ENCODE data around the gene ATP2B2. TPM values are rescaled to one million over a fixed set of nuclear protein-coding genes. Genes with fewer than 3 reads are reported as not detected.

ATP2B2 gene
- total RNA-seq, 1 donor = not detected

- Histone ChIP-seq H3K9me3 (ENCODE audit: low read depth, low read length) (no peaks in the 10 kb centered on the region), H3K4me1 (ENCODE audit: insufficient read depth, low read length) (peaks cover 5% of the 10 kb centered on the region), H3K4me3 (ENCODE audit: low read length) (no peak overlapping the region), H3K27me3 (ENCODE audit: insufficient read depth, low read length) (no peaks in the 10 kb centered on the region)
These were observed 69.5 kb downstream of the ATP2B2 start for GRCh38 chr3:10435850-10436249.

GRCh38 chr3:10434938-10435336, 70.4 kb downstream of the ATP2B2 start:
- Histone ChIP-seq H3K9me3 (ENCODE audit: low read depth, low read length) (no peaks in the 10 kb centered on the region), H3K4me1 (ENCODE audit: insufficient read depth, low read length) (peaks cover 5% of the 10 kb centered on the region), H3K27me3 (ENCODE audit: insufficient read depth, low read length) (no peaks in the 10 kb centered on the region), H3K4me3 (ENCODE audit: low read length) (no peak overlapping the region)

GRCh38 chr3:10434144-10434937, 71.0 kb downstream of the ATP2B2 start:
- H3K4me3 ChIP-seq (ENCODE audit: low read length) = no peak overlapping the region
- peaks cover 5% of the 10 kb centered on the region for H3K4me1 ChIP-seq (ENCODE audit: insufficient read depth, low read length)
- H3K27me3 ChIP-seq (ENCODE audit: insufficient read depth, low read length) = no peaks in the 10 kb centered on the region
- H3K9me3 ChIP-seq (ENCODE audit: low read depth, low read length) = no peaks in the 10 kb centered on the region

DNA sequence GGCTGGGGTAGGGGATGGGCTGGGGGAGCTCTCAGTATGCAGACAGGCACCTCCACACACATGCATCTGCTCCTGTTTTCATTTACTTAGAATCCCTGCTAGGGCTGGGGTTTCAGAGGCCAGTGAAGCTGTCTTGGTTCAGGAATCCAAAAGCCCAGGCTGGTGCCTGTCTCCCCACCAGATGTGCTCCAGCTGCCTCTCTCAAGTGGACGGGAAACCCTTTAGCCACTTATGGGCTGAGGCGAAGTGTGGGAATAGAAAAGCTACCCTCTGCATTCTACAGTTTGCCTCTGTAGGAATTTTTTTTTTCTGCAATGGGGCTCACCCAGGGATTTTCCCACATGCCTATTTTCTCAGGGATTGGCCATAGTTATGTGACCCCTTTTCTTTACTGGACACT, 72.5 kb downstream of the ATP2B2 start:
- no peaks in the 10 kb centered on the region for H3K9me3 ChIP-seq (ENCODE audit: low read depth, low read length)
- H3K4me3 ChIP-seq (ENCODE audit: low read length) = no peak overlapping the region
- H3K4me1 ChIP-seq (ENCODE audit: insufficient read depth, low read length) = peaks cover 5% of the 10 kb centered on the region
- H3K27me3 ChIP-seq (ENCODE audit: insufficient read depth, low read length) = no peaks in the 10 kb centered on the region

- Histone ChIP-seq H3K4me1 (ENCODE audit: insufficient read depth, low read length) (peaks cover 5% of the 10 kb centered on the region), H3K4me3 (ENCODE audit: low read length) (no peak overlapping the region), H3K9me3 (ENCODE audit: low read depth, low read length) (no peaks in the 10 kb centered on the region), H3K27me3 (ENCODE audit: insufficient read depth, low read length) (no peaks in the 10 kb centered on the region)
These were observed 73.1 kb downstream of the ATP2B2 start for GRCh38 chr3:10432156-10432845.

- H3K27me3 ChIP-seq (ENCODE audit: insufficient read depth, low read length) = no peaks in the 10 kb centered on the region
- H3K4me1 ChIP-seq (ENCODE audit: insufficient read depth, low read length) = no peaks in the 10 kb centered on the region
- H3K9me3 ChIP-seq (ENCODE audit: low read depth, low read length) = no peaks in the 10 kb centered on the region
- H3K4me3 ChIP-seq (ENCODE audit: low read length) = no peak overlapping the region
These were observed 74.6 kb downstream of the ATP2B2 start for GRCh38 chr3:10430805-10431204.

- Histone ChIP-seq H3K4me3 (ENCODE audit: low read length) (no peak overlapping the region), H3K27me3 (ENCODE audit: insufficient read depth, low read length) (no peaks in the 10 kb centered on the region), H3K4me1 (ENCODE audit: insufficient read depth, low read length) (no peaks in the 10 kb centered on the region), H3K9me3 (ENCODE audit: low read depth, low read length) (no peaks in the 10 kb centered on the region)
These were observed 76.8 kb downstream of the ATP2B2 start for GRCh38 chr3:10428406-10429091.

DNA sequence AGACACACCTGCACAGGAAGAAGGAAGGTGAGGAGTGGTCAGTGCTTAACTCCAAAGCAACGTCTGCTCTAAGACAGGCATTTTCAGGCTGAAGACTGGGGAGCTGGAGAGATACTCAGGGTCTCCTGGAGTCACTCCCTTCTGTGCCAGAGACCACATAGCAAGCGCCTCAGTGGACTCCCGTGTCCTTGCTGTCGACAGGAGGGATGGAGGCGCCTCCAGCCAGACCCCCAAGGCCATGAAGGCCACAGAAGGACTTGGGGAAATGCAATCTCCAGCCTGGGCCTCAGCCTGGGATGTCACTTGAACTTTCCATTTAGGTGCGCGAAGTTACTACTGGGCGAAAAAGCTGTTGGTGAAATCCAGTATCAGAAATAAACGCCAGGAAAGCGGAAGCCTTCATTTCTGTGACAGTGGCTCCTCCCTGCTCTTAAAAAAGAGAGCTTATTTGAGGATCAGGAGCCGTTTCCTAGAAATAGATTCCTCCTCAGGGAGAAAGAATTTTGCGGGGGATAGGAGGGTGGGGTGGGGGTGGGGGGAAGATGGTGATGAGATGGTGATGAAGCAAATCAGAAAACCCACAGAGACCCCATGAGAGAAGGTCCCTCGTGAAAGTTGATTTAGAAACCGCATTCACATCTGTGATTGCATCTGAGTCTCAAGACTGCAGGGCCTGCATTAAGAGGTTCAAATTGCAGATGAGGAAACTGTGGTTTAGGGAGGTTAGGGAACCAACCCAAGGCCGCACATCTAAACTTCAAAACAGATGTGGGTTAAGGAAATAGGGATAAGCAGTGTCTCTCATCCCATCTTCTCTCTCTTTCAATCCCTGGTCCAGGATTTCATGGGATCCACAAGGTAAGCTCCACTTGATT, 78.8 kb downstream of the ATP2B2 start:
- H3K4me1 ChIP-seq (ENCODE audit: insufficient read depth, low read length) = no peaks in the 10 kb centered on the region
- H3K27me3 ChIP-seq (ENCODE audit: insufficient read depth, low read length) = no peaks in the 10 kb centered on the region
- H3K9me3 ChIP-seq (ENCODE audit: low read depth, low read length) = no peaks in the 10 kb centered on the region
- H3K4me3 ChIP-seq (ENCODE audit: low read length) = no peak overlapping the region

DNA sequence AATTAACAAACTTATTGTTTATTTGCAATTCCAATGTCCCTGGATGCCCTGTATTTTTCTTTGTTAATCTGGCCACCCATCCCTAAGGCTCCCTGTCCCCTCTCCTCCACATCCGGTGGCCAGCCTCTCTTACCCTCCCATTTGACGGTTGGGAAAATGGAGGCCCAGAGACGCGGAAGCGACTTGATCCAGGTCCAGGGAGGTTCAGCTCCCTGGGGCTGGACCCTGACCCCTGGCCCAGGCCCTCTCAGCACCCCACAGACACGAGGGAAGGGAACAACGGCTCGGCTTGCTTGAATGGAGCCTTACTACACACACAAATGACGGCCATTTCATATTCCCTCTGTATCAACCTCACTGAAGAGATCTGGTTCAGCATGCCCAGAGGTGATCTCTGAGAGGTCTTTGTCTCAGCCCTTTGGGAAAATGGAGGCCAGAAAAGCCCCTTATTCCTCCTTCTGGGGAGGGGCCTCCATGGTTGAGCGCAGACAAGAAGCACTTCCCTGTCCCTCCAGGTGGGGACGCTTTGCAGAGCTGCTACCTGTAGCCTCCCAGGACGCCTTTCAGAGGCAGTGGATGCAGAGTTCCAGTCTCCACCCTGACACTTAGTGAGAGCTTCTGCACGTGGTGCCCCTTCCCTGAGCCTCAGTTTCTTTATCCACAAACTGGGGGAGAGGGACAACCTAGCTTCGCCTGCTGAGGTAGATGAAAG, 82.1 kb downstream of the ATP2B2 start:
- Histone ChIP-seq H3K4me3 (ENCODE audit: low read length) (no peak overlapping the region), H3K9me3 (ENCODE audit: low read depth, low read length) (no peaks in the 10 kb centered on the region), H3K27me3 (ENCODE audit: insufficient read depth, low read length) (no peaks in the 10 kb centered on the region), H3K4me1 (ENCODE audit: insufficient read depth, low read length) (no peaks in the 10 kb centered on the region)

- Histone ChIP-seq H3K4me1 (ENCODE audit: insufficient read depth, low read length) (no peaks in the 10 kb centered on the region), H3K4me3 (ENCODE audit: low read length) (no peak overlapping the region), H3K9me3 (ENCODE audit: low read depth, low read length) (no peaks in the 10 kb centered on the region), H3K27me3 (ENCODE audit: insufficient read depth, low read length) (no peaks in the 10 kb centered on the region)
These were observed 83.4 kb downstream of the ATP2B2 start for GRCh38 chr3:10421996-10422395.

- Histone ChIP-seq H3K4me3 (ENCODE audit: low read length) (no peak overlapping the region), H3K4me1 (ENCODE audit: insufficient read depth, low read length) (no peaks in the 10 kb centered on the region), H3K27me3 (ENCODE audit: insufficient read depth, low read length) (no peaks in the 10 kb centered on the region), H3K9me3 (ENCODE audit: low read depth, low read length) (no peaks in the 10 kb centered on the region)
These were observed 84.5 kb downstream of the ATP2B2 start for GRCh38 chr3:10420745-10421475.

DNA sequence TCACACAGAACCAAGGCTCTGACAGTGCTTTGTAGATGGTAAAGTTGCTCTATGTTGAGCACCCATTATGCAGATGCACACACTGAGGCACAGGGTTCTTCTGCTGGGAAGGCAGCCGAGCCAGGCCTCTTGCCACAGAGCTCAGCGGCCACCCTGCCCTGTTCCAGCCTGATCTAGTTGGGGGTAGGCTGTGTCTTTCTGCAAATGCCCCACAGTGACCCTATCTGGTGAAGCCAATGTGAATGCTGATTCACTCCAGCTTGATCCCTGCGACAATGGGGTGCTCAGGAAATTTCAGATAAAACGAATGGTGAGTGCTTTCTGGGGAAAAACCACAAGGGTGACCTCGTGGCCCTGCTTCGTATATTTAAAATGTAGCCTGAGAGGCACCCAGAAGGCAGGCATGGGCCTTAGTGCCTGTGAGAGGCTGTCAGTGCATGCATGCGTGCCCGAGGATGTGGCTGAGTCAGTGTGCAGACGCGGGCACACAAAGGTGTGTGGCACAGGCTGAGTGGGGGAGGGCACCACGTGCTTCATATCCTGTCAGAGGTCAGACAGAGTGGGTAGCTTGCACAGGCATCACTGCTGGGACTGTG, 85.7 kb downstream of the ATP2B2 start:
- Histone ChIP-seq H3K4me3 (ENCODE audit: low read length) (no peak overlapping the region), H3K4me1 (ENCODE audit: insufficient read depth, low read length) (no peaks in the 10 kb centered on the region), H3K9me3 (ENCODE audit: low read depth, low read length) (no peaks in the 10 kb centered on the region), H3K27me3 (ENCODE audit: insufficient read depth, low read length) (no peaks in the 10 kb centered on the region)

GRCh38 chr3:10417847-10418246, 87.5 kb downstream of the ATP2B2 start:
- no peaks in the 10 kb centered on the region for H3K9me3 ChIP-seq (ENCODE audit: low read depth, low read length)
- no peaks in the 10 kb centered on the region for H3K4me1 ChIP-seq (ENCODE audit: insufficient read depth, low read length)
- H3K4me3 ChIP-seq (ENCODE audit: low read length) = no peak overlapping the region
- H3K27me3 ChIP-seq (ENCODE audit: insufficient read depth, low read length) = no peaks in the 10 kb centered on the region

Measured in mononuclear cell (primary cell).